GM21619 (cell line): Measurements from ENCODE around the gene MOCS2.
A peak's percentile ranks its signal among the peaks of the same experiment; 100 is the strongest.
"Not testable (repeated sequence)": the region's sequence is repeated elsewhere in the genome, so short reads cannot be mapped to it uniquely, and the experiment has no call there.

Experiments
- ATAC-seq: cut with Tn5 transposase; IDR thresholded peaks from one replicate; pipeline ENCODE4 v1.9.1; 2021; ENCODE audit not compliant: unreplicated experiment

The MOCS2 gene

GRCh38 chr5:53109443-53110127 is at the start of gene MOCS2:
Gene MOCS2 (minus strand): TSS chr5:53109757. CDS start chr5:53107174, 2,583 bp downstream.
- peak; percentile 94 for ATAC-seq

- no peak for ATAC-seq
Measured at GRCh38 chr5:53151713-53152458, 42.3 kb upstream of the MOCS2 start.

- no peak for ATAC-seq
Measured at GRCh38 chr5:53133020-53133419, 23.5 kb upstream of the MOCS2 start.

GRCh38 chr5:53130266-53130665 is 20.7 kb upstream of the MOCS2 start:
- ATAC-seq, result no peak

GRCh38 chr5:53128481-53128880 is 18.9 kb upstream of the MOCS2 start:
- no peak for ATAC-seq

GRCh38 chr5:53127107-53127506 is 17.6 kb upstream of the MOCS2 start:
- ATAC-seq, result no peak

- no peak for ATAC-seq
Measured at GRCh38 chr5:53126521-53126920, 17.0 kb upstream of the MOCS2 start.

- no peak for ATAC-seq
Measured at GRCh38 chr5:53123702-53124101, 14.1 kb upstream of the MOCS2 start.

- no peak for ATAC-seq
Measured at GRCh38 chr5:53120165-53120564, 10.6 kb upstream of the MOCS2 start.

GRCh38 chr5:53118879-53119278 is 9.3 kb upstream of the MOCS2 start:
- no peak for ATAC-seq

- ATAC-seq, result no peak
Measured at GRCh38 chr5:53116597-53116996, 7.0 kb upstream of the MOCS2 start.

GRCh38 chr5:53114988-53115387 is 5.4 kb upstream of the MOCS2 start:
- ATAC-seq, result no peak

- no peak for ATAC-seq
Measured at GRCh38 chr5:53113947-53114346, 4.4 kb upstream of the MOCS2 start.

- no peak for ATAC-seq
Measured at GRCh38 chr5:53112909-53113308, 3.4 kb upstream of the MOCS2 start.

GRCh38 chr5:53112307-53112706 is 2.8 kb upstream of the MOCS2 start:
- ATAC-seq, result not testable (repeated sequence)

GRCh38 chr5:53111139-53111538 is 1.6 kb upstream of the MOCS2 start:
- ATAC-seq, result no peak

- ATAC-seq, result peak; percentile 8
Measured at GRCh38 chr5:53110156-53110555, 599 bp upstream of the MOCS2 start.

- ATAC-seq, result peak; percentile 16
Measured at GRCh38 chr5:53109056-53109442, 508 bp downstream of the MOCS2 start.

GRCh38 chr5:53105611-53106300 is 3.8 kb downstream of the MOCS2 start:
- ATAC-seq, result no peak

- ATAC-seq, result no peak
Measured at GRCh38 chr5:53100606-53101005, 9.0 kb downstream of the MOCS2 start.

- no peak for ATAC-seq
Measured at GRCh38 chr5:53099546-53099945, 10.0 kb downstream of the MOCS2 start.

GRCh38 chr5:53095931-53096525 is 13.5 kb downstream of the MOCS2 start:
- peak; percentile 73 for ATAC-seq
